ENCODE measurements around the gene ZNF841.

- TF ChIP-seq CTCF (IDR thresholded peaks at IDR 0.05) = no peak
- no peak for TF ChIP-seq POLR2A (IDR thresholded peaks at IDR 0.05)
Measured at GRCh38 chr19:52112624-52113023, 17.1 kb upstream of the ZNF841 start.

Data from adrenal gland (tissue), 5 donors.